ENCODE data around the gene SERPINF2.
"Not testable (repeated sequence)": the region's sequence is repeated elsewhere in the genome, so short reads cannot be mapped to it uniquely, and the experiment has no call there.

Gene SERPINF2

GRCh38 chr17:1716912-1717695 lies 25.6 kb upstream of the SERPINF2 start:
- TF ChIP-seq EZH2 (IDR thresholded peaks at IDR 0.05; ENCODE audit: borderline replicate concordance, low read depth, low read length, severe bottlenecking) (no peak), CTCF (IDR thresholded peaks at IDR 0.05; ENCODE audit: borderline replicate concordance, extremely low read depth, low read length, poor library complexity, severe bottlenecking) (no peak)
- ATAC-seq (ENCODE audit: insufficient read depth, low read depth) (peak; percentile 73), DNase-seq (peak; percentile 94)
- Histone ChIP-seq H3K4me1 (ENCODE audit: insufficient read depth, low read length) (peaks cover 23% of the 10 kb centered on the region), H2AFZ (ENCODE audit: low read depth, low read length) (peak overlapping the region; percentile 74), H3K4me2 (ENCODE audit: insufficient read depth, low read length) (peak overlapping the region; percentile 71), H3K27me3 (ENCODE audit: insufficient read depth, low read length, poor library complexity) (no peaks in the 10 kb centered on the region), H3K9ac (ENCODE audit: low read depth, low read length) (peak overlapping the region; percentile 88), H4K20me1 (ENCODE audit: insufficient read depth, low read length) (0 out of 2 replicates have a peak, but pooled peaks cover 4% of the 10 kb centered on the region), H3K4me3 (ENCODE audit: low read depth in 1 of 2, low read length in 2 of 2) (peak overlapping the region; percentile 44 to 73; a peak in 3 of 4 replicates), H3K79me2 (ENCODE audit: insufficient read depth, low read length) (no peaks in the 10 kb centered on the region), H3K27ac (ENCODE audit: low read length) (peak overlapping the region; percentile 95), H3K36me3 (ENCODE audit: insufficient read depth, low read length) (no peaks in the 10 kb centered on the region), H3K9me3 (ENCODE audit: insufficient read depth, low read length, severe bottlenecking) (no peaks in the 10 kb centered on the region)

- Histone ChIP-seq H3K9me3 (ENCODE audit: insufficient read depth, low read length, severe bottlenecking) (no peaks in the 10 kb centered on the region), H3K36me3 (ENCODE audit: insufficient read depth, low read length) (no peaks in the 10 kb centered on the region), H3K27ac (ENCODE audit: low read length) (peak overlapping the region; percentile 46; the same call in 1 of the 2 replicates), H3K27me3 (ENCODE audit: insufficient read depth, low read length, poor library complexity) (no peaks in the 10 kb centered on the region), H4K20me1 (ENCODE audit: insufficient read depth, low read length) (0 out of 2 replicates have a peak, but pooled peaks cover 4% of the 10 kb centered on the region), H3K4me3 (ENCODE audit: low read depth in 1 of 2, low read length in 2 of 2) (no peak overlapping the region), H3K9ac (ENCODE audit: low read depth, low read length) (no peak overlapping the region), H2AFZ (ENCODE audit: low read depth, low read length) (no peak overlapping the region), H3K79me2 (ENCODE audit: insufficient read depth, low read length) (no peaks in the 10 kb centered on the region), H3K4me1 (ENCODE audit: insufficient read depth, low read length) (peaks cover 35% of the 10 kb centered on the region), H3K4me2 (ENCODE audit: insufficient read depth, low read length) (no peak overlapping the region)
- no peak for DNase-seq
- TF ChIP-seq EZH2 (IDR thresholded peaks at IDR 0.05; ENCODE audit: borderline replicate concordance, low read depth, low read length, severe bottlenecking) (no peak), CTCF (IDR thresholded peaks at IDR 0.05; ENCODE audit: borderline replicate concordance, extremely low read depth, low read length, poor library complexity, severe bottlenecking) (no peak)
- no peak for ATAC-seq (ENCODE audit: insufficient read depth, low read depth)
Measured at GRCh38 chr17:1718362-1719165, 24.1 kb upstream of the SERPINF2 start.

- Histone ChIP-seq H3K9ac (ENCODE audit: low read depth, low read length) (no peak overlapping the region), H3K4me2 (ENCODE audit: insufficient read depth, low read length) (no peak overlapping the region), H3K9me3 (ENCODE audit: insufficient read depth, low read length, severe bottlenecking) (no peaks in the 10 kb centered on the region), H3K27me3 (ENCODE audit: insufficient read depth, low read length, poor library complexity) (no peaks in the 10 kb centered on the region), H3K27ac (ENCODE audit: low read length) (no peak overlapping the region), H3K36me3 (ENCODE audit: insufficient read depth, low read length) (no peaks in the 10 kb centered on the region; the same call in 1 of the 2 replicates), H4K20me1 (ENCODE audit: insufficient read depth, low read length) (no peaks in the 10 kb centered on the region), H2AFZ (ENCODE audit: low read depth, low read length) (no peak overlapping the region), H3K79me2 (ENCODE audit: insufficient read depth, low read length) (peaks cover 12% of the 10 kb centered on the region), H3K4me1 (ENCODE audit: insufficient read depth, low read length) (peaks cover 47% of the 10 kb centered on the region), H3K4me3 (ENCODE audit: low read depth in 1 of 2, low read length in 2 of 2) (no peak overlapping the region)
- ATAC-seq (ENCODE audit: insufficient read depth, low read depth) (no peak), DNase-seq (peak; percentile 76)
- TF ChIP-seq CTCF (IDR thresholded peaks at IDR 0.05; ENCODE audit: borderline replicate concordance, extremely low read depth, low read length, poor library complexity, severe bottlenecking) (peak; percentile 99), EZH2 (IDR thresholded peaks at IDR 0.05; ENCODE audit: borderline replicate concordance, low read depth, low read length, severe bottlenecking) (no peak)
Measured at GRCh38 chr17:1720856-1721386, 21.8 kb upstream of the SERPINF2 start.

- H3K36me3 ChIP-seq (ENCODE audit: insufficient read depth, low read length); H2AFZ ChIP-seq (ENCODE audit: low read depth, low read length); DNase-seq; H3K4me2 ChIP-seq (ENCODE audit: insufficient read depth, low read length); H3K9me3 ChIP-seq (ENCODE audit: insufficient read depth, low read length, severe bottlenecking); H3K27me3 ChIP-seq (ENCODE audit: insufficient read depth, low read length, poor library complexity); H3K4me3 ChIP-seq (ENCODE audit: low read depth in 1 of 2, low read length in 2 of 2); H3K27ac ChIP-seq (ENCODE audit: low read length); H4K20me1 ChIP-seq (ENCODE audit: insufficient read depth, low read length); ATAC-seq (ENCODE audit: insufficient read depth, low read depth); H3K9ac ChIP-seq (ENCODE audit: low read depth, low read length): not testable (repeated sequence)
- Histone ChIP-seq H3K79me2 (ENCODE audit: insufficient read depth, low read length) (peaks cover 21% of the 10 kb centered on the region), H3K4me1 (ENCODE audit: insufficient read depth, low read length) (peaks cover 50% of the 10 kb centered on the region)
Measured at GRCh38 chr17:1722022-1722421, 20.6 kb upstream of the SERPINF2 start.

Data from DND-41 (cell line).